Fibroblast of skin of scalp (primary cell): Measurements from ENCODE around the gene H3-3A.

ENCODE experiments used
- DNase-seq: peaks from one replicate; pipeline ENCODE4 v3.0.0-alpha.2; 2013

Gene H3-3A

DNA sequence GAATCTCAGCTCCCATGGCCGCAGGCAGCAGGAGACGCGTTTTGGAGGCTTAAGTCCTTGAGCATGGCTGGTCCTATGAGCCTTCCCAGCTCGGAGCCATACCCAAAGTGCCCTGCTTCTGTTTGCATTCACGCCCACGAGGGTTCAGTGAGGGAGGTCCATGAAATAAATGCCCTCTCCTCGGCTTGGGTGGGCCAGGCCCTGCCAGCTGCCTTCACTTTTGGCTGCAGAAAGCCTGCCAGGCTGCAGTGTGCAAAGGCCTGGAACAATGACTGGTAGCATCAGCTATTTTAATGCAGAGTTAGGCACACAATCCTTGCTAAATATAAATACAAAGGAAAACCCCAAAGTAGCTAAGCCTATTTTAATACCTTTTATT, 49.4 kb downstream of the H3-3A start:
- DNase-seq, result no peak

DNA sequence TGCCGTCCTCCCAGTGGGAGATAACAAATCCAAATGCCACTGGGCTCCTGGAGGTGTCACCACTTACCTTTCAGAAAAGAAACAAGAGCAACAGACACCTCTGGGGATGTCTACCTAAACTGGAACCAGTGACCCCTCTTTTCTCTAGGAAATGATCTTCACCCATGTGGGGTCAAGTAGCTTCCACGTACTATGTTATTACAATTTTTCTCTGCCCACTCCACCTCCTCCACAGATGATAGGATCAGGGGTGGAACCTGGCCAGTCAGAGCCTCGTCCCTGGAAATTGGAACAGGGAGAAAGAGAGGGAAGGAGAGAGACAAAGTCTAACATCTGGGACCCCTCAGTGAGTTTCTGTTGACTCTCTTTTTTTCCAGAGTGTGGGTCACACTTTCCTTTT, 50.1 kb downstream of the H3-3A start:
- no peak for DNase-seq

DNA sequence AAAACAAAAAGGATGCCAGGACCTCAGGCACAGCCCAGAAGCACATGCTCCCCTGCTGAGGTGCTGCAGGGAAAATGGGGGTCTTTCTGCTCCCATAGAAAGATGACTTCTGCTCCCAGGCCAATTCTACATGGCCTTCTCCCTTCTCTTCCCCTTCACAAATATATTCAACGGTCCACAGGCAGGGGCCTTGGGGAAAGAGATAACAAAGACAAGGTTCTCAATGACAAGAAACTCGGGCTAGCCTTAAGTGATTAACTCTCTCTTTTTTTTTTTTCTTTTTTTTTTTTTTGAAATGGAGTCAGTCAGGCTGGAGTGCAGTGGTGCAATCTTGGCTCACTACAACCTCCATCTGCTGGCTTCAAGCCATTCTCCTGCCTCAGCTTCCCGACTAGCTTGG, 54.2 kb downstream of the H3-3A start:
- DNase-seq, result no peak

DNA sequence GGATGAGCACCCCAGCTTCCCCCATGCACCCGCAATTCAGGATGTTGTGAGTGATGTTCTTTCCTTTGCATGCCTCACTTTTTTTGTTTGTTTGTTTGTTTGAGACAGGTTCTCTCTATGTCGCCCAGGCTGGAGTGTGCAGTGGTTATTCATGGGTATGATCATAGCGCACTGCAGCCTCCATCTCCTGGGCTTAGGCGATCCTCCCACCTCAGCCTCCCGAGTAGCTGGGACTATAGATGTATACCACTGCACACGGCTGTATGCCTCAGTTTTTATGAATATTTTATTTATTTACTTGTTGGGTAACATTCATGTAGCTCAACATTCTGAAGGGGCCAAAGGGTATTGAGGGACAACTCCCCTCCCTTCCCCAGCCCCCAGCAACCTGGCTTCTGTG, 54.8 kb downstream of the H3-3A start:
- DNase-seq, result no peak

DNA sequence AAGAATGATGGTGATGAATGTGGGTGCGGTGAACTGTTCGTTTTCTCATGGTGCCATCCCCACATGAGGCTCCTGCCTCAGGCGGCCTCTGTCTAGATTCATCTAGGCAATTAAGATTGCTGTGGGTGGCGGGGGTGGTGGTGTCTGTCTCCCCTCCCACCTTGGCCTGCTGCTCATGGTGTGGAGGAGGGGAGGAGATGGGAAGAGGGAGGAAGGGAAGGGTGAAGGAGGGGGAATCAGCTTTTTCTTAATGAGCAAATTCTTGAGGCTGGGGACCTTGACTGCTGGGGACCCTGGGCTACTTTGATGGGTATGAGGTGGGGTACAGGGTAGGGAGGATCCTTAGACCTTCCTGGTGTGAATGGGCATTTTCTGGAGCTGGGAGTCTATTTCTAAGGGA, 55.8 kb downstream of the H3-3A start:
- DNase-seq, result no peak

DNA sequence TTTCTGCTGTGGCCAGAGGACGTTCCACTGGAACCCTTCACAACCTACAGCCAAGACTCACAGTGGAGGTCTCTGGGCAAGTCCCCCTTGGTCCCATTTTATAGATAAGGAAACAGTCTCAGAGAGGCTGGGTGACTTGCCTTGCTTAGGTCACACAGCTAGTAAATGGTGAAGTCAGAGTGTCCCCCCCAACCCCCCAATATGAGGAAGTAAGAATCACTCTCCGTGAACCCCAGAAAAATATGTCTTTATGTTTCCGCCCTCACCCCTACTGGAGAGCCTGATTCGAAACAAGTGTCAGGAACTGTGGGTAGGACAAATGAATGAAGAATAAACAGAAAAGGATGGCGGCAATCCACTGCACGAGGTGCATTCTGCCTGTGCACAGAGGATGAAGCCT, 56.7 kb downstream of the H3-3A start:
- no peak for DNase-seq

DNA sequence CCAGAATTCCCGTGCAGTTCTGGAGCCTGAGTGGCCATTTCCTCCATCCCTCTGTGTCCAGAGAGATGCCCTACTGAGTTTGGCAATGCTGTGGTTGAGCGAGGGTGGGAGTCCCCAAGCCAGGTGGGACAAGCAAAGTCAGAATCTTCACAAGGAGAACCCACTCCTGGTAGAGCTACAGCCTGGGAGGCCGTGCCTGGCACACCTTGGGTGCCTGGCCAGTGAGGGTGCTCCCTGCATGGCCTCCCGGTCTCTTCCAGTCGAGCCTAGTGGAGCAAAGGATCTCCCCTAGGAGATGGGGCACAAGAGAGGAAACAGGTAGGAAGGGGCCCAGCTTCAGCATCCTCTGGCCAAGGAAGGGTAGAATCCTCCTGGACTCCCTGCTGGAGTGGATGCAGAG, 57.9 kb downstream of the H3-3A start:
- no peak for DNase-seq

DNA sequence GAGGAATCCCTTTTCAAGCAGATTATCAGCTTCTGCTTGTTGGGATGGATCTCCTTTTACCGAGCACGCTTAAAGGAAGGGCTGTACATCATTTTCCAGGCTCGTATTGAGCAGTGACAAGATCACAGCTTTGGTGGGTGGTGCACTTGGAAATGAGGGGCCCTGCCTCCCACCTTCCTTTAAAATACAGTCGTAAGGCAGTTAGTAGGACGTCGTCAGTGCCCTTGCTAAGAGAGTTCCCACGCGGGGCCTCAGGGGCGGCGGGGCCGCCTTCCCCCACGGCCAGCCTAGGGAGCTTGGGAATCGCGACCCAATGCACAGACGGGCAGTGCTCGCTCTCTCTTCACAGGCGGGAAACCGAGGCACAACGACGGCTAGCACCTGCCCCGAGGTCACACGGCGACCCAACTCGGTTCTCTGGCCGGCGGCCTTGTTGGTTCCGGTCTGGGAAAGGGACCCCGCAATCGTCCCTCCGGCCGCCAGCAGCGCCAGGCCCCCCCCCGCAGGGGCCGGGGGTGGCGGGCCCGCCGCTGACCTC, 58.6 kb downstream of the H3-3A start:
- no peak for DNase-seq
